CD4-positive, alpha-beta T cell treated with Interleukin-21 for 1 hour (primary cell): Measurements from ENCODE around the gene SENP8.
"Not testable (repeated sequence)": the region's sequence is repeated elsewhere in the genome, so short reads cannot be mapped to it uniquely, and the experiment has no call there.

ENCODE experiments used
- DNase-seq: peaks from one replicate; pipeline ENCODE4 v3.0.0-alpha.2; 2020

Gene SENP8

GRCh38 chr15:72155635-72156616, 37.7 kb downstream of the SENP8 start:
- peak; percentile 79 for DNase-seq

GRCh38 chr15:72156928-72157327, 38.7 kb downstream of the SENP8 start:
- DNase-seq: no peak

GRCh38 chr15:72160696-72161245, 42.6 kb downstream of the SENP8 start:
- no peak for DNase-seq

GRCh38 chr15:72161361-72162132, 43.3 kb downstream of the SENP8 start:
- DNase-seq: no peak

GRCh38 chr15:72162569-72162968, 44.4 kb downstream of the SENP8 start:
- DNase-seq: no peak

- no peak for DNase-seq
Measured at GRCh38 chr15:72163719-72164118, 45.5 kb downstream of the SENP8 start.

GRCh38 chr15:72166716-72167417, 48.7 kb downstream of the SENP8 start:
- no peak for DNase-seq

- DNase-seq: no peak
Measured at GRCh38 chr15:72167445-72167844, 49.2 kb downstream of the SENP8 start.

- DNase-seq: no peak
Measured at GRCh38 chr15:72168131-72168807, 50.1 kb downstream of the SENP8 start.

- DNase-seq: no peak
Measured at GRCh38 chr15:72168808-72169190, 50.6 kb downstream of the SENP8 start.

GRCh38 chr15:72169236-72169920, 51.2 kb downstream of the SENP8 start:
- DNase-seq: no peak

- no peak for DNase-seq
Measured at GRCh38 chr15:72169921-72170611, 51.9 kb downstream of the SENP8 start.

GRCh38 chr15:72170691-72171090, 52.5 kb downstream of the SENP8 start:
- DNase-seq: no peak

GRCh38 chr15:72171978-72172377, 53.8 kb downstream of the SENP8 start:
- DNase-seq: not testable (repeated sequence)

GRCh38 chr15:72172796-72173195, 54.6 kb downstream of the SENP8 start:
- no peak for DNase-seq

- no peak for DNase-seq
Measured at GRCh38 chr15:72173401-72173800, 55.2 kb downstream of the SENP8 start.

GRCh38 chr15:72173864-72174550, 55.8 kb downstream of the SENP8 start:
- DNase-seq: no peak

- DNase-seq: no peak
Measured at GRCh38 chr15:72174551-72175165, 56.5 kb downstream of the SENP8 start.

- DNase-seq: no peak
Measured at GRCh38 chr15:72175186-72176044, 57.2 kb downstream of the SENP8 start.
